ENCODE data around the gene TSEN2.
"Not testable (repeated sequence)": the region's sequence is repeated elsewhere in the genome, so short reads cannot be mapped to it uniquely, and the experiment has no call there.

The TSEN2 gene

DNA sequence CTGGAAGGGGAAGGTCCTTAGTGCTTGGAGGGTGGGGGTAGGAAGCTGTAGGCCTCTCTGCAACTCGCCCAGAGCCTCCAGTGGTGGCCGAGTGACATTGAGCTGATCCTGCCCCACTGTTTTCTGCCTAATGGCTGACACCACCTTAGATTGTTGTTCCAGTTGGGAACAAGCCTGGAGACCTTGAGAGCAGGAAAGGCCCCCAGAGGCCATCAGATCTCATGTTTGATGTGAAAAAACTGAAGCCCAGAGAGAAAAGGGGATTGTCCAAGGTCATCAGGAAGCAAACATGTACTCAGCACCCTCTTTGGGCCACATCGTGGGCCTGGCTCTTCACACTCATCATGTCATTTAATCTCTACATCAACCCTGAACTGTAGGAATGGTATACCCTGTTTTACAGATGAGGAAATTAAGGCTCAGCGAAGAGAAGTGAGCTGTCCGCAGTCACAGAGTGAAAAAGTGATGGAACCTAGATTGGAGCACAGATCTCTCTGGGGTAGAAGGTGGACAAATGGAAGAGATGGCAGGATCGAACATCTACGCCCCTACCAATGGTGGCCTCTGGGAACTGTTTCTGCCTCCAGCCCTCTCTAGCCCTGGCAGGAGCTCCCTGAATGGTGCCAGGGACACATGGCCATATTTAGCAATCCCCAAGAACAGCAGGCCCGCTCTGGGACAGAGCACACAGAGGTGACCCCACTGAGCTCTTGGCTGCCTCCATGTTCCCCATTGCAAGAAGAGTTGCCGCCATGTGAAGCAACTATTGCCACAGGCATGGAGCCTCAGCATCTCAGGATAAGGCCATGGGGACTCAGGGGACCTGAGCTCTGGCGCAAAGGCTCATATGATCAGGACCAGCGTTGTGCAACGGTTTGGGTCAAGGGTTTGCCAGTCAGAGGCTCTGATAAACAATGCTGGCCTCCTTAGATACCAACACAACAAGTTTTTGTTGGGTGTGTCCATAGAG, 31.6 kb upstream of the TSEN2 start:
- DNase-seq (ENCODE audit: low spot score) = no peak

GRCh38 chr3:12454076-12454815, 30.0 kb upstream of the TSEN2 start:
- no peak for DNase-seq (ENCODE audit: low spot score)

DNA sequence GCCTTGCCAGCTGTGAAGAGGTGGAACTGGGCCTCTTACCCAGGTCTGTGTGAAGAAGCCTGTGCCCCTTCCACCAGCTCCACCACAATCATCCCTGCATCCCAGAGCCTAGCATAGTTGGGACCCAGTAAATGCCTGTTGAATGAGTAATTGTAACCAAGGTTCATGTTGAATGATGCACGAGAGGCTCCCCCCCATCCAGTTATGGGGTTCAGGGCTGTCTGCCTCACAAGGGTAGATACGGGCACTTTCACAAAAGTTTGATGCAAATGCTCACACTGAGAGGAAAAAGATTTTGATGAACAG, 29.5 kb upstream of the TSEN2 start:
- no peak for DNase-seq (ENCODE audit: low spot score)

DNA sequence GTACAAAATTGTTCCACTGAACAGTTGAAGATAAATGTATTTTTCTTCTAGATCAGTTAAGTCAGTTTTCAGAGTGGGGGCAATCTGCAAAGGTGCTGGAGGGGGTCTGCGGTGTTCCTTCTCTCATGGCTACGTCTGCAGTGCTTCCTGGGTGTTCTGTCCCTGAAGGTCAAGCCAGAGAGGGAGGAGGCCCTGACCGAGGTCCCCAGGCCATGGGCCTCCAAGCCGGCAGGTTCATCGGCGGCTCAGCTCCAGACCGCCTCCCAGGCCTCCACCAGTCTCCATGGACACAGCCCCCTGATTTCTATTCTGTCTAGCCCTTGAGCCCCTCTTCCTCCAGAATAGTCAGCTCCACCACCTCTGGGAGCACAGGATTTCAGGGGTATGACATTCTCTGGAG, 28.5 kb upstream of the TSEN2 start:
- no peak for DNase-seq (ENCODE audit: low spot score)

DNA sequence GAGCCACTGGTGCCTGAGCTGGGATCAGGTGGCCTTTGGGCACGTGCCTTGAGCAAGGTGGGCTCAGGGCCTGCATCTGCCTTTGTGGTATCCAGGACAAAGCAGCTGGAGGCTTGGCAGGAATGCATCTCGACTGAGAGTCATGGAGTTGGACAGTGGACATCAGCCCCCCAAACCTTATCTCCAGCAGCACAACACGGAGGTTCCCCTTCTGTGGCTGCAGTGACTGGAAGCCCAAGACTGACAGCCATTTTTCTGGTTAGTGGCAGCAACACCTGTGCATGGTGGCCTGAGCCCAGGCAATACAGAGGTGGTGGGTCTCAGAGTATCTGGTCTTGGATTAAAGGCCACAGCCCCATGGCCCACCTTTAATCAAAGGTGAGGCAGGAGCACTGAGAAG, 27.8 kb upstream of the TSEN2 start:
- DNase-seq (ENCODE audit: low spot score) = no peak

DNA sequence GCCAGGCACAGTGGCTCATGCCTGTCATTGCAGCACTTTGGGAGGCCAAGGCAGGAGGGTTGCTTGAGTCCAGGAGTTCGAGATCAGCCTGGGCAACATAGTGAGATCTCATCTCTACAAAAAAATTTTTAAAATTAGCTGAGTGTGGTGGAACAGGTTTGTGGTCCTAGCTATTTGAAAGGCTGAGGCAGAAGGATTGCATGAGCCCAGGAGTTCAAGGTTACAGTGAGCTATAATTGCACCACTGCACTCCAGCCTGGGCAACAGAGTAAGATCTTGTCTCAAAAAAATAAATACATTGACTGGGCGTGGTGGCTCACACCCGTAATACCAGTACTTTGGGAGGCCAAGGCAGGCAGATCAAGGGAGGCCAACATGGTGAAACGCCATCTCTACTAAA, 26.9 kb upstream of the TSEN2 start:
- not testable (repeated sequence) for DNase-seq (ENCODE audit: low spot score)

DNA sequence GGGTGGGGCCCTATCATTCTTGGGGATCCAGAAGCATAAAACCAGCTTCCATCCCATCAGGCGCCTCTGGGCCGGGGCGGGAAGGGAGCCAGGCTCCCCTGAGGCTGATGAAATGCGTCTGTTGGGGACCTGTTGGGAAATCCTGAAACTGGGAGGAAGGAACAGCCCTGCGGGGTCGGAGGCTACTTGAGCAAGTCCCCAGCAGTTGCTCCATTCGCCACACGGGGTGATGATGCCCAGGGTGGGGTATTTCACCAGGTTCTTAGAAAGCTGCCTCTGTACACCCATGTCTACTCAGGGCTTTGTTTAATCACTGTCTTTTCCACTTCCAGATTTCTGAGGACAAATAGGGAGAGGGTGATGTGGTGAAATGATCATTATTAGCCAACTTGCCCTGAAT, 25.4 kb upstream of the TSEN2 start:
- no peak for DNase-seq (ENCODE audit: low spot score)

DNA sequence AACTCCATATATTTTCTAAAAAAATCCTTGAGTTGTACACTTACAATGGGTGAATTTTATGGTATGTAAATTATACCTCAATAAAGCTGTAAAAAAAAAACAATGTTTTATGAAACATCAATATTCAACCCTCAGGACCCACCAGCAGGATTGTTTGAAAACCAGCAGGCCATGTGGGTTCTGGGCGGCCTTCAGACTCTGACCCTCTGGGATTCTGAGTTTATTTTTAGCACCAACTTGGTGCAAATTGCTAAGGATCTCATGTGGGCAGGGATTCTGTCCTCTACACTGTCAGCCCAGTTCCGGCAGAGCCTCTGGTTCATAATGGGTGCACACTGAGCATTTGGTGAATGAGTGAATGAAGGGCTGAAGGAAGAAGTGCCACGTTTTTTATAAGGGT, 24.2 kb upstream of the TSEN2 start:
- no peak for DNase-seq (ENCODE audit: low spot score)

GRCh38 chr3:12461097-12461649, 23.1 kb upstream of the TSEN2 start:
- no peak for DNase-seq (ENCODE audit: low spot score)

GRCh38 chr3:12462159-12462947, 21.9 kb upstream of the TSEN2 start:
- DNase-seq (ENCODE audit: low spot score) = no peak

DNA sequence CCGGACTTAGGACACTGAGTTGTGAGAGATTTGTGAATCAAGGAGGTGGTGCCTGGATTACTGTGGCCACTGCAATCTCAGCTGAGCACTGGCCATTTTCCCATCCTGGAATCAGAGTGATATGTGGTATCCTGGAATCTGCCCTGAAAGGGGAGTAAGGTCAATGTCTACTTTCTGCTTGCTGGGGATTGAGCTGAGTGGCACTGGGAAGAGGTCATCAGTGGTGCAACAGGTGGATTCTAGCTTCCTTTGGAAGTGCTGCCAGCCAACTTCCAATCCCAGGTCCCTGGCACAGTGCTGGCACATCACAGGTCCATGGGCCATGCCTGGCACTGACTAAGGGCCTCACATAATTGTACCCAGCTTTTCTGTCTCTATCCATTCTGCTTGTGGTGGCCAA, 20.6 kb upstream of the TSEN2 start:
- no peak for DNase-seq (ENCODE audit: low spot score)

- DNase-seq (ENCODE audit: low spot score) = no peak
Measured at GRCh38 chr3:12464181-12464580, 20.1 kb upstream of the TSEN2 start.

GRCh38 chr3:12465151-12465835, 19.0 kb upstream of the TSEN2 start:
- no peak for DNase-seq (ENCODE audit: low spot score)

DNA sequence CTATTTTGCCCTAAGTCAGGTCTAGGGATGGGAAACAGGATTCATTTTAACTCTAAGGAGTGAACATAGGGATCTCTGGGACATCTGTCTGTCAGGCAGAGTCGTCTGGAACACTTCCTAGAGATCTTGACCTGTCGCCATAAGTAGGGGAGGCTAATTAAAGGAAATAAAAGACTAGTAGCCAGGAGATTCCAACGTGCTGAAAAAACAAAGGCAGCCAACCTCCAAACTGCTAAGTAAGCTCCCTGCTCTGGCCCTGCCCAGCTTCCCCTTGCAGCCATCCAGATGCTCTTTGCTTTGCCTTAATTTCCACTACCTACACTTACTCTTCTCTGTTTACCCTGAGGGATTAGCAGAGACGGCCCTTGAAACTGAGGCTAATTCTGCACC, 18.4 kb upstream of the TSEN2 start:
- DNase-seq (ENCODE audit: low spot score) = no peak

GRCh38 chr3:12467746-12468145, 16.5 kb upstream of the TSEN2 start:
- DNase-seq (ENCODE audit: low spot score) = no peak

- DNase-seq (ENCODE audit: low spot score) = no peak
Measured at GRCh38 chr3:12468276-12468675, 16.0 kb upstream of the TSEN2 start.

- DNase-seq (ENCODE audit: low spot score) = no peak
Measured at GRCh38 chr3:12468757-12469156, 15.5 kb upstream of the TSEN2 start.

DNA sequence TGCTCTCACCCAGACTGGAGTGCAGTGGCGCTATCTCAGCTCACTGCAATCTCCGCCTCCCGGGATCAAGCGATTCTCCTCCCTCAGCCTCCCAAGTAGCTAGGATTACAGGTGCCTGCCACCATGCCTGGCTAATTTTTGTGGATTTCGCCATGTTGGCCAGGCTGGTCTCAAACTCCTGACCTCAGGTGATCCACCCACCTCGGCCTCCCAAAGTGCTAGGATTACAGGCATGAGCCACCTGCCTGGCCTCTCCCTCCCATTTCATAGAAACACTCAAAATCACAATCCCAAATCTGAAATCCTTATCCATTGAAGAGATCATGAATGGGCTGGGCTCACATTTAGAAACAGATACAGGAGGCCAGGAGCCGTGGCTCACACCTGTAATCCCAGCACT, 15.1 kb upstream of the TSEN2 start:
- DNase-seq (ENCODE audit: low spot score) = not testable (repeated sequence)

- no peak for DNase-seq (ENCODE audit: low spot score)
Measured at GRCh38 chr3:12470111-12470510, 14.2 kb upstream of the TSEN2 start.

DNA sequence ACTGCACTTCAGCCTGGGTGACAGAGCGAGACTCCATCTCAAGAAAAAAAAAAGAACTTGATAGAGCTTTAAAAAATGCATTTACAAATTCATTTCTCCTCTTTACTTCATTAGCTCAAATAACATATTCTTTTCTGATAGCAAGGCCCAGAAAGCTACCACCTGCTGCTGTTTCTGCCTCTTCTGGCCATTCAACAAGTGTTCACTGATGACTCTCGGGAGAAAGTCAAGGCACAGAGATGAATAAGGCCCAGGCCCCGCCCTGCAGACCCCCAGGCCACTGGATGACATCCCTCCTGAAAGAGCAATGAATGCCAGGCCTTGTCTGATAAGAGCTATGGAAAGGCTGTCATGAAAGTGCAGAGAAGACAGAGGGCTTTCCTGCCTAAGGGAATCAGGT, 13.6 kb upstream of the TSEN2 start:
- DNase-seq (ENCODE audit: low spot score) = no peak

DNA sequence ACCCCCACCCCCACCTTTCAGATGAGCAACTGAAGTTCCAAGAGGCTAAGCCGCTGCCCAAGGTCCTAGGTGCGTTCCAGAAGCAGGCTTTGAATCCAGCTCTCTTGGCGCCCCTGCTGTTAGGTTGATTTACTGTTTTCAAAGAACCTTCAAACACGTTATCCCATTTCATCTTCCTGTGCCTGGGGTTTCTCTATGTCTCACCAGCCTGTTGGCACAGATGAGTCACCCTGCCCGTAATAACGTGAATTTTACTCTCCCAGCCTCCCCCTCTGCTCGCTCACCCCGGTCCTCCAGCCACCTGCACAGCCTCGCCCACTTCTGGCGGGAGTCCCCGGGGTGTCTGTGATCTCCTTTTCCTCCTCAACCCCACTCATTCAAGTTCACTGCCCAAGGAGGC, 13.0 kb upstream of the TSEN2 start:
- no peak for DNase-seq (ENCODE audit: low spot score)
